ENCODE data around the gene FHAD1. TPM values are rescaled to one million over a fixed set of nuclear protein-coding genes. Genes with fewer than 3 reads are reported as not detected.

FHAD1 gene
- total RNA-seq, 1 donor from 2014 or later: not detected

- H3K27me3 Mint-ChIP-seq (ENCODE audit: unreplicated experiment): no peaks in the 10 kb centered on the region
- H3K4me1 Mint-ChIP-seq (ENCODE audit: unreplicated experiment): peaks cover 39% of the 10 kb centered on the region
- no peak for DNase-seq (ENCODE audit: extremely low spot score, unreplicated experiment)
- H3K27ac Mint-ChIP-seq (ENCODE audit: unreplicated experiment): no peak overlapping the region
- TF ChIP-seq CTCF (IDR thresholded peaks at IDR 0.05): no peak
- no peaks in the 10 kb centered on the region for H3K36me3 Mint-ChIP-seq (ENCODE audit: unreplicated experiment)
- no peaks in the 10 kb centered on the region for H3K9me3 Mint-ChIP-seq (ENCODE audit: unreplicated experiment)
- no peak overlapping the region for H3K4me3 Mint-ChIP-seq (ENCODE audit: unreplicated experiment)
Measured at GRCh38 chr1:15348648-15349047, 101.6 kb downstream of the FHAD1 start.

GRCh38 chr1:15349133-15349532, 102.1 kb downstream of the FHAD1 start:
- no peak overlapping the region for H3K27ac Mint-ChIP-seq (ENCODE audit: unreplicated experiment)
- no peaks in the 10 kb centered on the region for H3K27me3 Mint-ChIP-seq (ENCODE audit: unreplicated experiment)
- no peak for TF ChIP-seq CTCF (IDR thresholded peaks at IDR 0.05)
- H3K36me3 Mint-ChIP-seq (ENCODE audit: unreplicated experiment): no peaks in the 10 kb centered on the region
- no peak for DNase-seq (ENCODE audit: extremely low spot score, unreplicated experiment)
- no peaks in the 10 kb centered on the region for H3K9me3 Mint-ChIP-seq (ENCODE audit: unreplicated experiment)
- H3K4me3 Mint-ChIP-seq (ENCODE audit: unreplicated experiment): no peak overlapping the region
- H3K4me1 Mint-ChIP-seq (ENCODE audit: unreplicated experiment): peaks cover 40% of the 10 kb centered on the region

- no peaks in the 10 kb centered on the region for H3K9me3 Mint-ChIP-seq (ENCODE audit: unreplicated experiment)
- H3K4me3 Mint-ChIP-seq (ENCODE audit: unreplicated experiment): no peak overlapping the region
- H3K36me3 Mint-ChIP-seq (ENCODE audit: unreplicated experiment): no peaks in the 10 kb centered on the region
- no peak for DNase-seq (ENCODE audit: extremely low spot score, unreplicated experiment)
- H3K27ac Mint-ChIP-seq (ENCODE audit: unreplicated experiment): no peak overlapping the region
- no peak for TF ChIP-seq CTCF (IDR thresholded peaks at IDR 0.05)
- no peaks in the 10 kb centered on the region for H3K27me3 Mint-ChIP-seq (ENCODE audit: unreplicated experiment)
- H3K4me1 Mint-ChIP-seq (ENCODE audit: unreplicated experiment): peaks cover 47% of the 10 kb centered on the region
Measured at GRCh38 chr1:15350151-15350550, 103.1 kb downstream of the FHAD1 start.

- H3K4me1 Mint-ChIP-seq (ENCODE audit: unreplicated experiment): peaks cover 45% of the 10 kb centered on the region
- H3K36me3 Mint-ChIP-seq (ENCODE audit: unreplicated experiment): no peaks in the 10 kb centered on the region
- no peak for DNase-seq (ENCODE audit: extremely low spot score, unreplicated experiment)
- no peak overlapping the region for H3K4me3 Mint-ChIP-seq (ENCODE audit: unreplicated experiment)
- no peak overlapping the region for H3K27ac Mint-ChIP-seq (ENCODE audit: unreplicated experiment)
- no peaks in the 10 kb centered on the region for H3K9me3 Mint-ChIP-seq (ENCODE audit: unreplicated experiment)
- no peak for TF ChIP-seq CTCF (IDR thresholded peaks at IDR 0.05)
- H3K27me3 Mint-ChIP-seq (ENCODE audit: unreplicated experiment): no peaks in the 10 kb centered on the region
Measured at GRCh38 chr1:15350551-15351200, 103.7 kb downstream of the FHAD1 start.

GRCh38 chr1:15351310-15351709, 104.3 kb downstream of the FHAD1 start:
- H3K4me3 Mint-ChIP-seq (ENCODE audit: unreplicated experiment): no peak overlapping the region
- H3K27me3 Mint-ChIP-seq (ENCODE audit: unreplicated experiment): no peaks in the 10 kb centered on the region
- no peaks in the 10 kb centered on the region for H3K9me3 Mint-ChIP-seq (ENCODE audit: unreplicated experiment)
- H3K27ac Mint-ChIP-seq (ENCODE audit: unreplicated experiment): no peak overlapping the region
- TF ChIP-seq CTCF (IDR thresholded peaks at IDR 0.05): no peak
- no peak for DNase-seq (ENCODE audit: extremely low spot score, unreplicated experiment)
- peaks cover 46% of the 10 kb centered on the region for H3K4me1 Mint-ChIP-seq (ENCODE audit: unreplicated experiment)
- H3K36me3 Mint-ChIP-seq (ENCODE audit: unreplicated experiment): no peaks in the 10 kb centered on the region
